Raji (cell line): ENCODE results near the gene TMEM131L.

Experiments
- POLR2A ChIP-seq: IDR thresholded peaks from 2 replicates; pipeline ENCODE4 v1.6.1; 2011; ENCODE audit warnings: low read depth, low read length, control low read depth; ENCODE audit not compliant: insufficient read depth

The TMEM131L gene

DNA sequence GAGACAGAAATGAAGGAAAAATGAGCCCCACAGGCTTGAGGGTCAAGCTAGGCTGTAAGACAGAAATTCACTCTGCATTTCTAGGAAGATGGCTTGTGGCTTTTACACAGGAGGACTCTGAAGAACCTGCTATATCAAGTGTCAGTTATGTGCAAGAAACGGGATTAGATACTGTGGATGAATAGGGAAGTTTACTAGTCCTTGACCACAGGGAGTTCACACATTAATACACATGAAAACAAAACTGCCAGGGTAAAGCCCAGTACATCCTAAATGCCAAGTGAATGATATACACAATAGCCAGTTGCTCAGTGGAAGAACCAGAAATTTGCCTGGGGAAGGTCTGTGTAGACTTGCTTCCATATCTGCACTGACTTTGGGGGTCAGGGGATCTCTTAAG, 53.5 kb downstream of the TMEM131L start:
- TF ChIP-seq POLR2A: no peak

DNA sequence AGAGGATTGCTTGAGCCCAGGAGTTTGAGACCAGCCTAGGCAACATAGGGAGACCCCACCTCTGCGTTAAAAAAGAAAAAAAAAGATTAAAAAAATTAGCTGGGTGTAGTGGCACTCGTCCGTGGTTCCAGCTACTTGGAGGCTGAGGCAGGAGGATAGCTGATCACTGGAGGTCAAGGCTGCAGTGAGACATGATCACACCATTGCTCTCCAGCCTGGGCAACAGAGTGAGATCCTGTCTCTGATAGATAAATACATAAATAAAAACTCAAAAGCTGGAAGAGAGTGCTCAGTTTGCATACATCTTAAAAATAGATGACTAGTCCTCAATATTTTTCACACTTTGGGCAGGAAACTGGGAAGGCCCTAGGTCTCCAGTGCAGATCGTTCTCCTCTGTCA, 54.1 kb downstream of the TMEM131L start:
- TF ChIP-seq POLR2A: no peak

DNA sequence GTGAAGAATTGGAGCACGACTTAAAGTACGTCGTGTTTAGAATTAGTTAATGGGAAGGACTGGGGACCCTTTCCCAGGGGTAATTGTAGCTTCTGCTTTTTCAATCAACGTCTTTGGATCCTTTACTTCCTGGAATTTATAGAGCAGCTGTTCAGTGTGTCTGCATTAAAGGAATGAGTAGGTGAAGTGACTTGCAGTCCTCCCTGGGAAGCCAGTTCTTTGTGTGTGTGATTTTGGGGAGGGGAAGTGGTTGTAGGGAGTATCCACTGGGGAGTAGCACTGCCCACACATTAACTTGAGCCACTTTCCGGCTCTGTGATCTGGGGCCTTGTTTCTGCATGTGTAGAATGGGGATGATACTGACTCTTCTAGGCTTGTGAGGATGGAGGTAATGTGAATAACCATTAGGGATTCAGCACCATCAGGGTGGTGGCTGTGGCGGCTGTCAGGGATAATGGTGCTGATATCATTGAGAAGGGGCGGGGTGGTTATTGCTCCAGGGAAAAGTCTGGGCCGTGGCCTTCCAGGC, 54.7 kb downstream of the TMEM131L start:
- TF ChIP-seq POLR2A: no peak

DNA sequence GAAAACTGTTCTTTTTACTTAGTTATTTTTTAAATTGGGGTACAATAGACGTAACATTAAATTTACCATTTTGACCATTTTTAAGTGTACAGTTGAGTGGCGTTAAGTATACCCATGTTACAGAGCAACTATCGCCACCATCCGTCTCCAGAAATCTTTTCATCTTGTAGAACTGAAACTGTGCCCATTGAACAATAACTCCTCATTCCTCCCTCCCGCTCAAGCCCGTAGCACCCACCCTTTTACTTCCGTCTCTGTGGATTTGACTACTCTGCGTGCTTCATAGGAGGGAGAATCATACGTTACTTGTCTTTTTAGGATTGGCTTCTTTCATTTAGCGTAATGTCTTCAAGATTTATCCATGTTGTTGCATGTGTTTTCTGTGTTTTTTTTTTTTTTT, 55.3 kb downstream of the TMEM131L start:
- no peak for TF ChIP-seq POLR2A

DNA sequence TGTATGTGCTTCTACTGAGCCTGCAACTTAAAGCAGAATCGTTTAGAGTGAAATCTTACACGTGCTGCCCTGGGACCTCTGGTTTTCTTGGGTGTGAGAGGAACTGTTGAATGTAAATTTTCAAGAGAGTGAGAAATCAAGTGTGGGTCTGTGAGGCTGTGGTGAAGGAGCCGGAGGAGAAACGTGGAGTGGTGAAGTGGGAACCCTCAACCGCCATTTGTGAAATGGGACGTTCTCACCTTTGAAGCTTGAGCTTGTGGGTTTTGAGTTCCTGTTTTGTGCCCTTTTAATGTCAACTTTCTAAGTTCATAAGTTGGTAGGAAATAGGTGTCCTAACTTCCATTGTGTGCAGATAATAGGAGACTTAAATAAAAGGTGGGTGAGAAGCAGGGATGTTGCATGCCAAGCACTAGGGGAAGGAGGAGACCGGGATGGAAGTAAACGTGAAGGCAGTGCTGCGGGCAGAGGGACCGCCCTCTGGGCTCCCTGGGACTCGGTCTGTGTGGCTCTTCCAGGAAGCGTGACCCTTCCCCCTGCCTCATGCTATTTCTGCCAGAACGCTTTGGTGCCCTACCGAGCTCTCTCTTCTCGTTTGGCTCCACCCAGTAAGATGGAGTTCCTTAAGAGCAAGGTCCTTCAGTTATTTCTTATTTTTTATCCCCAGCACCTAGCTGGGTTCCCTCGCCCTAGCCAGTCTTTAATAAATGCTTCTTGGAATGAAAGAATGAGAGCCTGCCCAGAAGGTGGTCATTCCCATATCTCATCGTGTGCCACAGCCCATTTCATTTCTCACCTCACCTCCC, 56.0 kb downstream of the TMEM131L start:
- TF ChIP-seq POLR2A: no peak

DNA sequence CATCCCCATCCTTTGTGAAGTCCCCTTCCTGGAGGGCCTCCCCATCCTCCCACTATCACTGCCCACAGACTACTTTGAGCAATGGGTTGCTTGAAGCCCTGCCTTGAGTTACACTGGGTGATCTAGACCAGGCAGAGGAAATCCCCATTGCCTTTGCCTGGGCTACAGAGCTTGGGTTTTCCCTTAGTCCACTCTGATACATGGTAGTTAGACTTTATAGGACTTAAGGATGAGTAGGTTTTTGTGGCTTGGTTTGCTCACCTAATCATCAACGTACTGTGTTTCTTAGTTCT, 56.6 kb downstream of the TMEM131L start:
- no peak for TF ChIP-seq POLR2A

DNA sequence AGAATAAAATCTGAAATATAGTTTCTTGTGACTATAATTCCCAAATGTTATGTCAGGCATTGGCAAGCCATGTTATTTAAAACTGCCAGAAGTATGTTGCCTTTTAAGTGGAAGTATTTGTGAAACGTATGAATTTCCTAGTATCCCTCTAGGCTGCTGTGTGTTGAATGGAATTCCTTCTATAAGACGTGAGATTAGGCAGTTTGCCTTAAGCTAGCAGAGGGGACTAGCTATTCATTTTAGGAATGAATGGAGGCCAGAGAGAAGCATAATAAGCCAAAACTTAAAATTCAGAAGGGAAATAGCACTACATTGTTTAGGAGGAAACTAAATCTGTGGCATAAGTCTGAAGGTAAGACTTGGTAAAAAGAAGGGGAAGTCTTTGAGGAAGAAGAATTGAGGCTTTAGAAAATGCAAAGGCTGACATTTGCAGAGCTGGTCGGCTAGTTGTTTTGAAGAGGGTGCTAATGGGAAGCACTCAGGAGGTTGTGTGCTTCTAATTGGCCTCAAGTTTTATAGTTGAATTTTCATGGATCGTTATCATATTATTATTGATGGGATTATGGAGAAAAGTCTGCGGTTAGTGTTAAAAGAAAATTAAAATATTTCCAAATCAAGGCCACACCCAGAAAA, 57.1 kb downstream of the TMEM131L start:
- TF ChIP-seq POLR2A: no peak

DNA sequence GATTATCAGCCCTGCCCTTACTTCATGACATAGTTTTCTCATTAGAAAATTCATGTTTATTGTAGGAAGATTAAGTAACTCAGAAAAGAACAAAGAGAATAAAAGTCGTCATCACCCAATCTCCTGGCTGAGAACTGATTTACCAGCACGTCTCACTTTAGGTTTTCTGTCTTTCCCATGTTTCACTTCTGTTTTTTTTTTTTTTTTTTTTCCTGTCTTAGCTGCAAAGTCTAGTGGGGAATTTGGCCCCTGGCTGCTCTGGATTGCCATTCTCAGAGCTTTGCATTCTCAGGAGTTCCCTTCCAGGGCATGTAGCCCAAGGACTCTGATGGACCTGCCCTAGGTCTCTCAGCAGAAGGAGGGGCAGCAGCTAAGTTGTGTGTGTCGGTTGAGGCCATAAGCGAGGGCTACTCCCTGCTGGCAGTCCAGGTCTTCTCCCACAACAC, 57.8 kb downstream of the TMEM131L start:
- TF ChIP-seq POLR2A: no peak

DNA sequence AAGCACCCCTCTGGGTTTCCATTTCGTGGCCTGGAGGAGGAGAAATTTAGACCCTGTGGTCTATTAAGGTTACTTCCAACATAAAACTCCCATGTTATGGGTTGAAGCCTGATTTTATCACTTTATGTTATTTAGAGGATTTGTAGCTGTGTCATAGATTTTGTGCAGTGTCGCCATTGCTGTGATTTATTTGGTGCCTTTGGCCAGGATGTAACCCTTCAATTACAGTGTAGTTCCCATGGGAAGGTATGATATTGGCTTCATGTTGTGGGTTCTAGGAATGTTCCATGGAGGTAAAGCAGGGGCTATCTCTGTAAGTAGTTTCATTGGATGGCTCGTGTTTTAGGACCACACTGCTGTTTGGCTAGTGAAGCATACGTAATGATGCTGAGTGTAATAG, 58.5 kb downstream of the TMEM131L start:
- TF ChIP-seq POLR2A: no peak

DNA sequence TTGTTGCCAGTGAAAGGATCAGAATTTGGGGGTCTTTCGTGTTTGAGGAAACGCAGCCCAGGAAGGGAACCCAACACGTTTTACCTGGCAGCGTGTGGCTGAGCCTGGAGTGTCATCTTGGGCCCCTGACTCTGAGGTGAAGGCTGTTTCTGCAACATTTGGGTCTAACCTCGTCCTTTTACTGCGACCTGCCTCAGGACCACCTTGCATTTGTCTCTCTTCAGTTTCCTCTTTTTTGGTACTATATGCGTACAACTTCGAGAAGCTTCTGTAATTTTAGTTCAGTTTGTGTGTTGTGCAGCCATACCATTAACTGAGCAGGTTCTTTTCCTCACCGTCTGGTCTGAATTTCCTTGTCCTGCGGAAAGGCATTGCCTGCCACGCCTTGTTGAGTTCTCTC, 61.5 kb downstream of the TMEM131L start:
- TF ChIP-seq POLR2A: no peak

DNA sequence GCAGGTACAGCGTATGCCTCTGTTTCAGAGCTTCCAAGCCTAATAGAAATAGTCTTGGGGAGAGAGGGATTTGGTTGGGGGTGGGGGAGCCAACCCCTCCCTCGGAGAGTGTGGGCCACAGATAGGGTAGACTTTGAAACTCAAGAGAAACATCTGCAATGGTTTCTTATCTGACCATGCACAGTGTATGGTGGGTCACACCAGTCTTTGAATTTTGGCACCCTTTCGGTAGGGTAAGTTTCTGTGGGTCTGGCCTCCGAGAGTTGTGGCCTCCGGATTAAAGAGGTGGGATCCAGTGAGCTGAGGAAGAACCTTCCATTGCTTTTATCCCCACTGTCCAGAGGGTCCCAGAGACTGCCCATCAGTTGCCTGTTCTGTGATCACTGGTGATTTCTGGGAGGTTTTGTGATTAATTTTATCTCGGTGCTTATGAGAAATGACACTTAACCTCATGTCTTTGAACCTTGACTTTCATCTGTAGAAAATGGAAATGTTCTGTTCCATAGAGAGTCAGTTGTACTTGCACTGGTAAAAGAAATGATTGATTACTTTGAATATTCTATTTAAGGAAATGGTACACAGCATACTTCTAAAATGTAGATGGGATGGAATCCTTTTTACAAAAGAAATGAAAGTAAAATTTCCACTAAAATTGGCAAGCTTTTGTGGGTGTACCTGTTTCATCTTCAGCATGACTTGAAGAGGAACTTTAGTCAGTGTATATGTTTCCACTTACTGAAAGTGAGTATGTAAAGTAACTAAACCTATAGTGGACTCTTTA, 62.7 kb downstream of the TMEM131L start:
- TF ChIP-seq POLR2A: no peak

DNA sequence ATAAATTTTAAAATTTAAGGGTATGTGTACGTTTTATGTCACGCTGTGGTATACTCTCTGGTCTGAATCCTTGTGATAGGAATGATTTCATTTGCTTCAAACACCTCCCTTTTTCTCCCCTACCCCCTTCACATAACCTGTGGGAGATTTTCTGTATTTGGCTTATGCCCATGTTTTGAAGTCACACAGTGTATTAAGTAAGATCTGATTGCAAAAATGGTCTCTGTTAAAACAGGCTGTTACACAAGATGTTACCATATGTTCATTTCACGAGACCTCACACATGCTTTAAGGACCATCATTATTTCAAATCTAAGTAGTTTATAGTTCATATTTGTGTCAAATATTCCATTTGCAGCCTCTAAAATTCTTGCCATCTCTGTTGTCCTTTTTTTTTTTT, 63.5 kb downstream of the TMEM131L start:
- TF ChIP-seq POLR2A: no peak

DNA sequence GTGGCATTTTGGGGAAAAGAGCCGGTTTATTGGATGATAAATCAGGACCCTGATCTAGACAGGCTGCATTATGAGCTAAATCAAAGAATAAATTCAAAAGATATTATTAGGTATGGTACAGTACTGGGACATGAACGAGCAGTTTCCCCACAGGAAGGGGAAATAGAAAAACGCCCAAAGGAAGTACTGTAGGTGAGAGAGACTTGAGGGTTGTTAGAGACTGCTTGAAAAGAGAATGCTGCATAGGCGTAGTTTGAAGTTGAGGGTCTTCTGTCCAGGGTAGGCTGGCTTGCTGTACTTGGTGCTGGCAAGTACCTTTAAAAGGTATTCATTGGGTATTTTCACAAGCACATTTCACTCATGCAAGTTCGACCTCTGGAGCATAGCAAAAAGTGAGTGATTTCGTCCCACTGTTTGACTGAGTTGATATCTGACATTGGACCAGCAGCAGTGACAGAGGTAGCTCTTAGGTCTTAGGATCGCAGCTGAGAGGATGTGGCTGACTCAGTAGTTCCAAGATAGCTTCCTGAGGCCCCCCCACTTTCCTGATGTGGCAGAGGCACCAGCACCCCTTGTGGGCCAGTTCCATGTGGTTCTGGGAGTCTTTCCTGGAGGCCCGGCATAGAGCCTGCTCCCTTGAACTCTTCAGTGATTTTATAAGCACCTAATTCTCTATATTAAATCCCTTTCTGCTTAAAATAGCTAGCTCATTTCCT, 64.3 kb downstream of the TMEM131L start:
- no peak for TF ChIP-seq POLR2A

DNA sequence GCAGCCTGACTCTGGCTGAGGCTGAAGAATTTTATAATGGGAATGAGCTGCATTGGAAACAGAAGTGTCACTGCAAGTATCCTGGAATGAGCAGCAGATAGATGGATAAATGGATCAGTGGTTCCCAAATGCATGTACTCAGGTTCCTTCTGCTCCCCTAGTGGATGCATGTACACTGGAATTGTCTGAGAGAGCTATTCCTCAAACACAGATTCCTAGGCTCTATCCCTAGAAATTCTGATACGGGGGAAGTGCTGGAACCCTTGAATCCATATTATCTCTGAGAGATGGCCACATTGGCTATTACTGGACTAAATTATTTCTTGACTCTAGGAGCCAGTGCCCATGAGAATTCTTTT, 64.8 kb downstream of the TMEM131L start:
- TF ChIP-seq POLR2A: no peak

DNA sequence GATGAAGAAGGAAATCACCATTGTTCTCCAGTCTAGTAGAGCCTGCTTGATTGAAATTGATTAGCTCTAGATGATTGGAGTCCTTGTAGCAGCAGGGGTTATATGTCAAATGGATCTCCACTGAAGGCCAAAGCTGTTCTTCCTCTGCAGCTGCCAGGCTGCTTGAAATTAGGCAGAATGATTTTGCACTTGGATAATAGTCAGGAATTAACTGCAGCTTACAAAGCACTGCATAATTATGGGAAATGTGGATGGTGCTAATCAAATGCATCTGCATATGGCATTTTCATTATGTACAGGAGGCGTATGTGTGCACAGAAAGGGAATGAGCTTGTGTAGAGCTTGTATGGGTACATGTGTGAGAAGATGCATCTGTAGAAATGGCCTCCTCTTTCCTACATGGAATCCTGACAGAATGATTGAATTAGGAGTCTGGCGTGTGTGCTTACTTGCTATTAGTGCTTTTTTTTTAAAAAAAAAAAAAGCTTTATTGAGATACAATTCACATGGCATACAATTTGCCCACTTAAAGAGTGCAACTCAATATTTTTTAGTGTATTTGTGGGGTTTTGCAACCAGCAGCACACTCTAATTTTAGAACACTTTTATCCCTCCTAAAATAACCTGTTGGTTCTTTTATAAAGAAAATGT, 65.9 kb downstream of the TMEM131L start:
- no peak for TF ChIP-seq POLR2A
